SK-N-MC (cell line): Measurements from ENCODE around the gene SCAF1.
"Not testable (repeated sequence)": the region's sequence is repeated elsewhere in the genome, so short reads cannot be mapped to it uniquely, and the experiment has no call there.

ENCODE experiments used
- DNase-seq: peaks from one replicate; pipeline ENCODE4 v3.0.0-alpha.2; 2011; ENCODE audit warnings: low read depth, low spot score
- H3K27ac ChIP-seq: fragments of 200-600 bp; sonication (generic); 2 replicates; pipeline ENCODE4 v1.5.1; 2016; ENCODE audit warnings: mixed run types
- H3K36me3 ChIP-seq: fragments of 200-600 bp; sonication (generic); 2 replicates; pipeline ENCODE4 v1.6.1; 2017; ENCODE audit warnings: antibody characterized with exemption, low read length, mixed read lengths; ENCODE audit not compliant: insufficient read depth
- H3K4me3 ChIP-seq: fragments of 200-600 bp; sonication (generic); 2 replicates; pipeline ENCODE4 v1.5.1; 2016
- H3K9ac ChIP-seq: fragments of 200-600 bp; sonication (generic); 2 replicates; pipeline ENCODE4 v1.8.0; 2017; ENCODE audit warnings: mixed run types, mixed read lengths; ENCODE audit not compliant: insufficient read length
- H3K9me3 ChIP-seq: fragments of 200-600 bp; sonication (generic); 2 replicates; pipeline ENCODE4 v1.6.1; 2017; ENCODE audit warnings: low read depth, mild to moderate bottlenecking, antibody characterized with exemption, low read length, moderate library complexity, mixed read lengths
- EZH2 ChIP-seq: fragments of 200-600 bp; sonication (generic); IDR thresholded peaks from one replicate; pipeline ENCODE4 v1.6.1; 2017; ENCODE audit warnings: antibody characterized with exemption
- FOXP2 ChIP-seq: optimal IDR thresholded peaks from 2 replicates; pipeline ENCODE3; 2011; ENCODE audit warnings: mild to moderate bottlenecking, moderate library complexity; ENCODE audit not compliant: insufficient read depth; ENCODE audit errors: extremely low read length, control extremely low read depth
- POLR2AphosphoS5 ChIP-seq: IDR thresholded peaks from 2 replicates; pipeline ENCODE4 v1.6.1; 2012; ENCODE audit warnings: mild to moderate bottlenecking, low read depth, low read length, borderline replicate concordance

Gene SCAF1

GRCh38 chr19:49631014-49631588 lies 10.9 kb upstream of the SCAF1 start:
- no peak for DNase-seq
- Histone ChIP-seq H3K4me3 (no peak overlapping the region), H3K9me3 (no peaks in the 10 kb centered on the region), H3K27ac (peak overlapping the region; percentile 67), H3K36me3 (peaks cover 10% of the 10 kb centered on the region; the same call in 1 of the 2 replicates), H3K9ac (no peak overlapping the region)
- TF ChIP-seq POLR2AphosphoS5 (peak; percentile 16; the same call in 1 of the 2 replicates), EZH2 (no peak), FOXP2 (no peak)

- Histone ChIP-seq H3K27ac (no peak overlapping the region), H3K9me3 (no peaks in the 10 kb centered on the region), H3K36me3 (peaks cover 5% of the 10 kb centered on the region; the same call in 1 of the 2 replicates), H3K4me3 (no peak overlapping the region), H3K9ac (no peak overlapping the region)
- no peak for TF ChIP-seq FOXP2
- DNase-seq: no peak
Observed at GRCh38 chr19:49631610-49632192, 10.3 kb upstream of the SCAF1 start.

GRCh38 chr19:49632576-49632975 lies 9.4 kb upstream of the SCAF1 start:
- Histone ChIP-seq H3K36me3 (no peaks in the 10 kb centered on the region), H3K9me3 (no peaks in the 10 kb centered on the region), H3K4me3 (no peak overlapping the region), H3K9ac (no peak overlapping the region), H3K27ac (no peak overlapping the region)
- TF ChIP-seq FOXP2: no peak
- TF ChIP-seq EZH2: no peak
- no peak for TF ChIP-seq POLR2AphosphoS5
- DNase-seq: no peak

- DNase-seq, H3K36me3 ChIP-seq: not testable (repeated sequence)
- peak overlapping the region; percentile 31; the same call in 1 of the 2 replicates for H3K27ac ChIP-seq
Observed at GRCh38 chr19:49633273-49633672, 8.7 kb upstream of the SCAF1 start.

GRCh38 chr19:49635530-49636232 lies 6.3 kb upstream of the SCAF1 start:
- H3K9me3 ChIP-seq: no peaks in the 10 kb centered on the region
- H3K4me3 ChIP-seq: no peak overlapping the region
- DNase-seq: no peak
- no peak for TF ChIP-seq FOXP2
- no peak for TF ChIP-seq EZH2
- TF ChIP-seq POLR2AphosphoS5: no peak; the same call in 1 of the 2 replicates
- H3K36me3 ChIP-seq: no peaks in the 10 kb centered on the region
- peak overlapping the region; percentile 5; the same call in 1 of the 2 replicates for H3K27ac ChIP-seq
- H3K9ac ChIP-seq: no peak overlapping the region

More at GRCh38 chr19:49633273-49633672, 8.7 kb upstream of the SCAF1 start:
- not testable (repeated sequence) for H3K4me3 ChIP-seq, H3K9me3 ChIP-seq, H3K9ac ChIP-seq

- H3K36me3 ChIP-seq: no peaks in the 10 kb centered on the region
- H3K4me3 ChIP-seq: no peak overlapping the region
- H3K27ac ChIP-seq: no peak overlapping the region; the same call in 1 of the 2 replicates
- DNase-seq: no peak
- H3K9ac ChIP-seq: no peak overlapping the region
- no peaks in the 10 kb centered on the region for H3K9me3 ChIP-seq
- no peak for TF ChIP-seq EZH2
- TF ChIP-seq POLR2AphosphoS5: no peak
- TF ChIP-seq FOXP2: no peak
Observed at GRCh38 chr19:49636233-49636932, 5.6 kb upstream of the SCAF1 start.

GRCh38 chr19:49637821-49638738 lies 3.9 kb upstream of the SCAF1 start:
- Histone ChIP-seq H3K4me3 (peak overlapping the region; percentile 73), H3K36me3 (no peaks in the 10 kb centered on the region), H3K9me3 (no peaks in the 10 kb centered on the region), H3K27ac (peak overlapping the region; percentile 84), H3K9ac (peak overlapping the region; percentile 52)
- 0 out of 2 replicates have a peak, but pooled peaks have one; percentile 35 for TF ChIP-seq POLR2AphosphoS5
- no peak for TF ChIP-seq EZH2
- no peak for DNase-seq
